Fibroblast of lung (primary cell): ENCODE measurements around the gene HSF2BP. TPM values are rescaled to one million over a fixed set of nuclear protein-coding genes. Genes with fewer than 3 reads are reported as not detected.
"Not testable (repeated sequence)": the region's sequence is repeated elsewhere in the genome, so short reads cannot be mapped to it uniquely, and the experiment has no call there.

Source experiments
- DNase-seq, 2 donors: peaks; one replicate each; pipeline versions ENCODE4 v3.0.0 to v3.0.0-alpha.2; 2010; ENCODE audit warnings: low read depth in 2 of 2
- H2AFZ ChIP-seq: 2 replicates; pipeline ENCODE4 v1.5.1; 2012; ENCODE audit warnings: low read length, control low read depth, inconsistent platforms
- H3K27ac ChIP-seq: 2 replicates; pipeline ENCODE4 v1.5.1; 2011; ENCODE audit warnings: low read length, control low read depth; ENCODE audit not compliant: insufficient read depth
- H3K27me3 ChIP-seq: 2 replicates; pipeline ENCODE4 v1.5.1; 2011; ENCODE audit warnings: mild to moderate bottlenecking, low read length; ENCODE audit not compliant: control insufficient read depth, insufficient read depth
- H3K36me3 ChIP-seq: 2 replicates; pipeline ENCODE4 v1.5.1; 2011; ENCODE audit warnings: low read length; ENCODE audit not compliant: control insufficient read depth, insufficient read depth
- H3K4me1 ChIP-seq: 2 replicates; pipeline ENCODE4 v1.5.1; 2011; ENCODE audit warnings: low read length; ENCODE audit not compliant: control insufficient read depth, insufficient read depth; ENCODE audit errors: extremely low read depth
- H3K4me2 ChIP-seq: 2 replicates; pipeline ENCODE4 v1.5.1; 2011; ENCODE audit warnings: low read length, control low read depth; ENCODE audit not compliant: insufficient read depth; ENCODE audit errors: extremely low read depth
- H3K4me3 ChIP-seq, 4 experiments: fragments of 200-600 bp in 1 of 4; sonication (generic) in 1 of 4; replicated peaks in 1 of 4; 2 replicates each; pipeline ENCODE4 v1.5.1; 2011 to 2016; ENCODE audit warnings: low read length in 4 of 4, low read depth in 3 of 4, mild to moderate bottlenecking in 3 of 4, control low read depth in 2 of 4, inconsistent platforms in 1 of 4, mixed read lengths in 1 of 4; ENCODE audit not compliant: insufficient read depth in 1 of 4; ENCODE audit errors: control extremely low read depth in 1 of 4
- H3K79me2 ChIP-seq: 2 replicates; pipeline ENCODE4 v1.5.1; 2012; ENCODE audit warnings: mild to moderate bottlenecking, low read length, inconsistent platforms; ENCODE audit not compliant: control insufficient read depth, insufficient read depth
- H3K9ac ChIP-seq: 2 replicates; pipeline ENCODE4 v1.5.1; 2011; ENCODE audit warnings: mild to moderate bottlenecking, low read length, control low read depth; ENCODE audit not compliant: insufficient read depth
- H3K9me3 ChIP-seq: 2 replicates; pipeline ENCODE4 v1.5.1; 2012; ENCODE audit warnings: low read depth, low read length; ENCODE audit not compliant: control insufficient read depth, insufficient read depth
- H4K20me1 ChIP-seq: 2 replicates; pipeline ENCODE4 v1.5.1; 2011; ENCODE audit warnings: low read length; ENCODE audit not compliant: control insufficient read depth, insufficient read depth; ENCODE audit errors: extremely low read depth
- polyA plus RNA-seq, 2 donors: library from polyadenylated mRNA; depleted of rRNA in 1 of 2; stranded (reverse) in 1 of 2; unstranded in 1 of 2; fragments of >200 nt; gene quantifications; 2 replicates each; pipeline ENCODE4 v1.2.1, GENCODE V29; 2011 to 2012; ENCODE audit warnings: missing spikeins in 1 of 2
- total RNA-seq: library from RNA; depleted of rRNA; stranded (reverse); fragments of >200 nt; gene quantifications from 2 replicates; pipeline ENCODE4 v1.2.1, GENCODE V29; 2014

HSF2BP gene
- total and polyA plus RNA-seq, 2 donors (not counting 1 experiment from before 2014, with no cell fraction given) = 0.70 to 1.2 TPM

GRCh38 chr21:43540561-43540960, 118.7 kb downstream of the HSF2BP start:
- H3K9me3 ChIP-seq, H2AFZ ChIP-seq, DNase-seq, H3K4me1 ChIP-seq, H3K4me3 ChIP-seq, H3K27ac ChIP-seq, H3K36me3 ChIP-seq, H3K79me2 ChIP-seq, H3K4me2 ChIP-seq, H4K20me1 ChIP-seq, H3K27me3 ChIP-seq, H3K9ac ChIP-seq: not testable (repeated sequence)

DNA sequence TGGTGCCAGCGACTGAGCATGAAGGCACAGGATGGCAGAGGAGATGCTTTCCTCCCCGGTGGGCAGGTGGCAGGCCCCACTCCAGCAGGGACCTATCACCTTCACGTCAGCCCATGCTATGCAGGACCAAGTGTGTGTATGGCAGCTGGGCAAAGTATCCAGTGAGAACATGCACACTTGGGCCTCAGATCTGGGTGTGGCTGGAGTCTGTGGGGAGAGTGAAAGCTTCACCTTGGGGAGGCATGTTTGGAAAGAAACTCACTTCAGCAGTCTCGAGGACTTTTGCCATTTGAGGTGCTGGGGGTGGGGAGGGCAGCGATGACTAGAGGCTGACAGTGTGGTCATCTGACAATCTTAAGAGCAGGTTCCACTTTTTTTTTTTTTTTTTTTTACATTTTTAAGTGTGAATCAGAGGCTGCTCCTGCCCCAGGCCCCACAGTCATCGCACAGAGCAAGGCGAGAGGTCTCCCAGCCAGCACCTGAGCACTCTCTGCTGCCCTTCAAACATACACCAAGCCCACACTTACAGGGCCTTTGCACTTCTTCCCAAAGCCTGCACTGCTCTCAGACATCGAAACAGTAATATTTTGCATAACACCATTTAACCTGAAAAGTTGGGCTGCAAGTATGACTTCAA, 136.7 kb downstream of the HSF2BP start:
- not testable (repeated sequence) for H3K4me3 ChIP-seq, H3K9me3 ChIP-seq, H3K27me3 ChIP-seq, H3K36me3 ChIP-seq, H3K27ac ChIP-seq, H3K4me1 ChIP-seq, H2AFZ ChIP-seq, H3K9ac ChIP-seq, H3K4me2 ChIP-seq, H4K20me1 ChIP-seq, DNase-seq, H3K79me2 ChIP-seq

- H3K27me3 ChIP-seq, H3K4me1 ChIP-seq, H3K9ac ChIP-seq, H3K27ac ChIP-seq, H2AFZ ChIP-seq, H3K36me3 ChIP-seq, H3K4me3 ChIP-seq, H3K79me2 ChIP-seq, H3K9me3 ChIP-seq, H4K20me1 ChIP-seq, H3K4me2 ChIP-seq, DNase-seq: not testable (repeated sequence)
Observed at GRCh38 chr21:43517701-43518100, 141.6 kb downstream of the HSF2BP start.

DNA sequence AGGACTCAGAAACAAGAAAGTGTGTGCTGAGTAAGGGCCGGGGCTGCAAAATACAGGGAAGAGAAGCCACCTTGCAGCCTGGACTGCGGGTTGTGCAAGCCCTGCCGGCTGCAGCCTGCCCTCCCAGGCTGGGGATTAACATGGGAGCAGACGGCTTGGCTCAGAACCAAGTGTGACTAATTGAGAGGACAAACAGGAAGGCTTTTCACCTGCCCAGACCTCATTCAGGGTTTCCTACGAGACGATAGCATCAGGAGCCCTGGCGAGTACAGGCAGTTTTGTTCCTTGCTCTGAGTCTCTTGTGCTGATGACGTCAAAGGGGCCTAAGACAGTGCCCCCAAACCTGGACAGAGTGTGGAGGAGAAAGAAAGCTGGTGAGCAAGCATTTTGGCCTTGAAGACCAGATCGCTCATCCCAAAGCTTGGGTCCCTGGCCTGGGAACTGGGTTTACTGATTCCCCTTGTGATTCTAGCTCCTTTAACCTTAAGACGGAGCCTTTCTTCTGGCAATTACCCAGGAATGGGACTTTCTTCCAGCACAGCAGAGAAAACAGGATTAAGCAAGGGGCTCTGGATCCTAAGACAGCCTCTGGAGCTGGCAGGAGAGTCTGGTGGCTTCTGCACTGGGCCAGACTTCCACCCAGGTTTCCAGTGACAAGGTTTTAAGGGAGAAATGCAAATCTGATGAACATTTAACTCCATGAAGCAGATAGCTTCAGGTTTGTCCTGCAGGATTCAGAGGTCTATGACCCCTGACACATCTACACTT, 142.2 kb downstream of the HSF2BP start:
- not testable (repeated sequence) for H3K36me3 ChIP-seq, H3K9ac ChIP-seq, H3K4me2 ChIP-seq, H3K4me1 ChIP-seq, H3K9me3 ChIP-seq, H3K27ac ChIP-seq, DNase-seq, H3K4me3 ChIP-seq, H3K27me3 ChIP-seq, H2AFZ ChIP-seq, H3K79me2 ChIP-seq, H4K20me1 ChIP-seq

GRCh38 chr21:43516295-43516847, 142.9 kb downstream of the HSF2BP start:
- H3K79me2 ChIP-seq, DNase-seq, H3K4me2 ChIP-seq, H3K36me3 ChIP-seq, H3K4me3 ChIP-seq, H2AFZ ChIP-seq, H3K4me1 ChIP-seq, H3K27ac ChIP-seq, H3K27me3 ChIP-seq, H3K9me3 ChIP-seq, H4K20me1 ChIP-seq, H3K9ac ChIP-seq: not testable (repeated sequence)

GRCh38 chr21:43514834-43515233, 144.5 kb downstream of the HSF2BP start:
- H3K79me2 ChIP-seq, H3K4me2 ChIP-seq, H3K27me3 ChIP-seq, H3K36me3 ChIP-seq, H3K9me3 ChIP-seq, H3K27ac ChIP-seq, DNase-seq, H3K4me3 ChIP-seq, H3K4me1 ChIP-seq, H3K9ac ChIP-seq, H4K20me1 ChIP-seq, H2AFZ ChIP-seq: not testable (repeated sequence)
